Fibroblast of lung (primary cell): ENCODE measurements around the gene TCF12. TPM values are rescaled to one million over a fixed set of nuclear protein-coding genes. Genes with fewer than 3 reads are reported as not detected.
"Not testable (repeated sequence)": the region's sequence is repeated elsewhere in the genome, so short reads cannot be mapped to it uniquely, and the experiment has no call there.

Experiments
- DNase-seq, 2 donors: peaks; one replicate each; pipeline versions ENCODE4 v3.0.0 to v3.0.0-alpha.2; 2010; ENCODE audit warnings: low read depth in 2 of 2
- H2AFZ ChIP-seq: 2 replicates; pipeline ENCODE4 v1.5.1; 2012; ENCODE audit warnings: low read length, control low read depth, inconsistent platforms
- H3K27ac ChIP-seq: 2 replicates; pipeline ENCODE4 v1.5.1; 2011; ENCODE audit warnings: low read length, control low read depth; ENCODE audit not compliant: insufficient read depth
- H3K27me3 ChIP-seq: 2 replicates; pipeline ENCODE4 v1.5.1; 2011; ENCODE audit warnings: mild to moderate bottlenecking, low read length; ENCODE audit not compliant: control insufficient read depth, insufficient read depth
- H3K36me3 ChIP-seq: 2 replicates; pipeline ENCODE4 v1.5.1; 2011; ENCODE audit warnings: low read length; ENCODE audit not compliant: control insufficient read depth, insufficient read depth
- H3K4me1 ChIP-seq: 2 replicates; pipeline ENCODE4 v1.5.1; 2011; ENCODE audit warnings: low read length; ENCODE audit not compliant: control insufficient read depth, insufficient read depth; ENCODE audit errors: extremely low read depth
- H3K4me2 ChIP-seq: 2 replicates; pipeline ENCODE4 v1.5.1; 2011; ENCODE audit warnings: low read length, control low read depth; ENCODE audit not compliant: insufficient read depth; ENCODE audit errors: extremely low read depth
- H3K4me3 ChIP-seq, 4 experiments: fragments of 200-600 bp in 1 of 4; sonication (generic) in 1 of 4; replicated peaks in 1 of 4; 2 replicates each; pipeline ENCODE4 v1.5.1; 2011 to 2016; ENCODE audit warnings: low read length in 4 of 4, low read depth in 3 of 4, mild to moderate bottlenecking in 3 of 4, control low read depth in 2 of 4, inconsistent platforms in 1 of 4, mixed read lengths in 1 of 4; ENCODE audit not compliant: insufficient read depth in 1 of 4; ENCODE audit errors: control extremely low read depth in 1 of 4
- H3K79me2 ChIP-seq: 2 replicates; pipeline ENCODE4 v1.5.1; 2012; ENCODE audit warnings: mild to moderate bottlenecking, low read length, inconsistent platforms; ENCODE audit not compliant: control insufficient read depth, insufficient read depth
- H3K9ac ChIP-seq: 2 replicates; pipeline ENCODE4 v1.5.1; 2011; ENCODE audit warnings: mild to moderate bottlenecking, low read length, control low read depth; ENCODE audit not compliant: insufficient read depth
- H3K9me3 ChIP-seq: 2 replicates; pipeline ENCODE4 v1.5.1; 2012; ENCODE audit warnings: low read depth, low read length; ENCODE audit not compliant: control insufficient read depth, insufficient read depth
- H4K20me1 ChIP-seq: 2 replicates; pipeline ENCODE4 v1.5.1; 2011; ENCODE audit warnings: low read length; ENCODE audit not compliant: control insufficient read depth, insufficient read depth; ENCODE audit errors: extremely low read depth
- CTCF ChIP-seq, 2 donors: IDR thresholded peaks in 1 of 2; conservative IDR thresholded peaks in 1 of 2; 1 replicate in 1 of 2; 2 replicates in 1 of 2; pipeline ENCODE4 v1.5.1; 2011 to 2012; ENCODE audit warnings: low read length in 2 of 2, control low read depth in 1 of 2, inconsistent platforms in 1 of 2, low read depth in 1 of 2, mild to moderate bottlenecking in 1 of 2
- EZH2 ChIP-seq: IDR thresholded peaks from 2 replicates; pipeline ENCODE4 v1.5.1; 2012; ENCODE audit warnings: low read length, control low read depth, mild to moderate bottlenecking; ENCODE audit errors: missing control alignments
- polyA plus RNA-seq, 2 donors: library from polyadenylated mRNA; depleted of rRNA in 1 of 2; stranded (reverse) in 1 of 2; unstranded in 1 of 2; fragments of >200 nt; gene quantifications; 2 replicates each; pipeline ENCODE4 v1.2.1, GENCODE V29; 2011 to 2012; ENCODE audit warnings: missing spikeins in 1 of 2
- total RNA-seq: library from RNA; depleted of rRNA; stranded (reverse); fragments of >200 nt; gene quantifications from 2 replicates; pipeline ENCODE4 v1.2.1, GENCODE V29; 2014

Gene TCF12
- total and polyA plus RNA-seq, 2 donors (not counting 1 experiment from before 2014, with no cell fraction given): 105 to 232 TPM

GRCh38 chr15:56930669-56931313, 12.3 kb downstream of the TCF12 start:
- H2AFZ ChIP-seq: no peak overlapping the region
- H3K4me2 ChIP-seq: no peak overlapping the region
- H3K9me3 ChIP-seq: no peaks in the 10 kb centered on the region
- peaks cover 2% of the 10 kb centered on the region for H4K20me1 ChIP-seq
- peaks cover 9% of the 10 kb centered on the region for H3K4me1 ChIP-seq
- peak in 1 of 2 donors; percentile 58 for DNase-seq
- peaks cover 72% of the 10 kb centered on the region for H3K79me2 ChIP-seq
- H3K9ac ChIP-seq: no peak overlapping the region
- no peak overlapping the region for H3K27ac ChIP-seq
- no peaks in the 10 kb centered on the region for H3K36me3 ChIP-seq
- H3K4me3 ChIP-seq: no peak overlapping the region
- TF ChIP-seq CTCF (conservative IDR thresholded peaks at IDR 0.05 in 1 of 2, IDR thresholded peaks at IDR 0.05 in 1 of 2; ENCODE audit: low read depth in 1 of 2, low read length in 2 of 2) (no peak), EZH2 (no peak)
- no peaks in the 10 kb centered on the region for H3K27me3 ChIP-seq

GRCh38 chr15:56931639-56932508, 13.4 kb downstream of the TCF12 start:
- Histone ChIP-seq H3K4me2 (no peak overlapping the region), H3K36me3 (no peaks in the 10 kb centered on the region), H3K79me2 (peaks cover 72% of the 10 kb centered on the region), H3K27ac (no peak overlapping the region), H3K4me3 (no peak overlapping the region), H2AFZ (no peak overlapping the region), H3K9ac (no peak overlapping the region), H3K4me1 (peaks cover 8% of the 10 kb centered on the region), H3K9me3 (no peaks in the 10 kb centered on the region), H4K20me1 (peaks cover 2% of the 10 kb centered on the region), H3K27me3 (no peaks in the 10 kb centered on the region)
- DNase-seq: no peak
- no peak for TF ChIP-seq CTCF (conservative IDR thresholded peaks at IDR 0.05 in 1 of 2, IDR thresholded peaks at IDR 0.05 in 1 of 2; ENCODE audit: low read depth in 1 of 2, low read length in 2 of 2)
- TF ChIP-seq EZH2: no peak

- H3K4me2 ChIP-seq, DNase-seq, H3K9ac ChIP-seq, H3K36me3 ChIP-seq, H3K27ac ChIP-seq, H2AFZ ChIP-seq, H3K9me3 ChIP-seq, H3K27me3 ChIP-seq, H3K4me1 ChIP-seq, H4K20me1 ChIP-seq, H3K4me3 ChIP-seq: not testable (repeated sequence)
- peaks cover 73% of the 10 kb centered on the region for H3K79me2 ChIP-seq
Observed at GRCh38 chr15:56932509-56932868, 14.0 kb downstream of the TCF12 start.
